Tibial nerve (tissue), 4 donors: ENCODE data around the gene IZUMO4. TPM values are rescaled to one million over a fixed set of nuclear protein-coding genes. Genes with fewer than 3 reads are reported as not detected.
"Not testable (repeated sequence)": the region's sequence is repeated elsewhere in the genome, so short reads cannot be mapped to it uniquely, and the experiment has no call there.

Source experiments
- DNase-seq, 2 donors: peaks; one replicate each; pipeline ENCODE4 v3.0.0-alpha.2; 2019; ENCODE audit warnings: low spot score in 2 of 2
- H3K27ac ChIP-seq, 4 donors: fragments of 200-600 bp; sonication (generic) in 3 of 4; one replicate each; pipeline ENCODE4 v1.5.1; 2017 to 2019; ENCODE audit warnings: mild to moderate bottlenecking in 1 of 4
- H3K27me3 ChIP-seq, 2 donors: fragments of 200-600 bp; sonication (generic) in 1 of 2; one replicate each; pipeline versions ENCODE4 v1.5.1 to v1.6.0; 2017 to 2019
- H3K36me3 ChIP-seq, 3 donors: fragments of 200-600 bp; sonication (generic); one replicate each; pipeline ENCODE4 v1.5.1; 2018 to 2019
- H3K4me1 ChIP-seq, 4 donors: fragments of 200-600 bp; sonication (generic) in 3 of 4; one replicate each; pipeline ENCODE4 v1.5.1; 2017 to 2019
- H3K4me3 ChIP-seq, 4 donors: fragments of 200-600 bp; sonication (generic) in 3 of 4; one replicate each; pipeline ENCODE4 v1.5.1; 2017 to 2019; ENCODE audit warnings: mild to moderate bottlenecking in 1 of 4, moderate library complexity in 1 of 4
- H3K9me3 ChIP-seq, 4 donors: fragments of 200-600 bp; sonication (generic) in 3 of 4; one replicate each; pipeline ENCODE4 v1.5.1; 2017 to 2019
- EP300 ChIP-seq, 2 donors: sonication (generic); formaldehyde crosslinking; IDR thresholded peaks; one replicate each; pipeline ENCODE4 v1.6.1; 2017; ENCODE audit warnings: antibody characterized with exemption in 2 of 2, mild to moderate bottlenecking in 1 of 2
- POLR2A ChIP-seq, 2 donors: fragments of 450-650 bp; IDR thresholded peaks; one replicate each; pipeline ENCODE4 v1.6.1; 2017; ENCODE audit warnings: antibody characterized with exemption in 2 of 2, mild to moderate bottlenecking in 2 of 2, moderate library complexity in 2 of 2
- WGBS, 2 donors: methylation state at CpG; one replicate each; pipeline ENCODE4 v1.1.5; 2018; 5-methylcytosine and 5-hydroxymethylcytosine counted together
- total RNA-seq, 4 donors: library from RNA; depleted of rRNA; stranded (reverse); fragments of >200 nt; gene quantifications; one replicate each; pipeline ENCODE4 v1.1.0, GENCODE V29; 2016
- TF ChIP-seq, protein P1 (sequence below), 5 experiments: fragments of 200-600 bp in 3 of 5; fragments of 450-650 bp in 2 of 5; sonication (generic) in 3 of 5; IDR thresholded peaks; one replicate each; pipeline ENCODE4 v1.5.1; 2016 to 2019; ENCODE audit warnings: antibody characterized with exemption in 5 of 5, mild to moderate bottlenecking in 3 of 5, moderate library complexity in 2 of 5

IZUMO4 gene
- total RNA-seq, 4 donors from 2014 or later, result 28.6 to 46.3 (median 33.2) TPM

DNA sequence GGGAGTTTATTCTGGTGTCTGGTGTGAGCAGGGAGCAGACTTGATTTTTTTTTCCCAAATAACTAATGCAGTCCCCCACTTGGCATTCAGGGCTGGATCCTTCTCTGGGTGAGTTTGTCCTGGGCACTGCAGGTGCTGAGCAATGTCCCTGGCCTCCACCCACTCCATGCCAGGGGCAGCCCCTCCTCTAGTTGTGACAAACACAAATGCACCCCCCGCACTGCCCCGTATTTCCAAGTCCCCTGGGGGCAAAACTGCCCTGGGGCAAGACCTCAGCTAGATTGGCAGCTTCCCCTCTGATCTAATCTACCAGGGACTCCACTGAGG is 7.0 kb upstream of the IZUMO4 start:
- H3K27ac ChIP-seq, result peak overlapping the region in 3 of 4 donors; percentile 68 to 90 (median 71)
- H3K36me3 ChIP-seq, result peaks cover 0 to 32% (median 0%) of the 10 kb centered on the region in 3 donors
- H3K9me3 ChIP-seq, result no peaks in the 10 kb centered on the region
- H3K4me1 ChIP-seq, result peaks cover 0 to 94% (median 59%) of the 10 kb centered on the region in 4 donors
- DNase-seq, result no peak
- H3K27me3 ChIP-seq, result no peaks in the 10 kb centered on the region
- H3K4me3 ChIP-seq, result peak overlapping the region in 1 of 4 donors; percentile 6
- 19 to 31% methylated on average over 2 of the region's 2 CpGs for WGBS, 2 donors
- TF ChIP-seq POLR2A (IDR thresholded peaks at IDR 0.05), result no peak
- no peak for TF ChIP-seq EP300 (IDR thresholded peaks at IDR 0.05)
- TF ChIP-seq, protein P1, sequence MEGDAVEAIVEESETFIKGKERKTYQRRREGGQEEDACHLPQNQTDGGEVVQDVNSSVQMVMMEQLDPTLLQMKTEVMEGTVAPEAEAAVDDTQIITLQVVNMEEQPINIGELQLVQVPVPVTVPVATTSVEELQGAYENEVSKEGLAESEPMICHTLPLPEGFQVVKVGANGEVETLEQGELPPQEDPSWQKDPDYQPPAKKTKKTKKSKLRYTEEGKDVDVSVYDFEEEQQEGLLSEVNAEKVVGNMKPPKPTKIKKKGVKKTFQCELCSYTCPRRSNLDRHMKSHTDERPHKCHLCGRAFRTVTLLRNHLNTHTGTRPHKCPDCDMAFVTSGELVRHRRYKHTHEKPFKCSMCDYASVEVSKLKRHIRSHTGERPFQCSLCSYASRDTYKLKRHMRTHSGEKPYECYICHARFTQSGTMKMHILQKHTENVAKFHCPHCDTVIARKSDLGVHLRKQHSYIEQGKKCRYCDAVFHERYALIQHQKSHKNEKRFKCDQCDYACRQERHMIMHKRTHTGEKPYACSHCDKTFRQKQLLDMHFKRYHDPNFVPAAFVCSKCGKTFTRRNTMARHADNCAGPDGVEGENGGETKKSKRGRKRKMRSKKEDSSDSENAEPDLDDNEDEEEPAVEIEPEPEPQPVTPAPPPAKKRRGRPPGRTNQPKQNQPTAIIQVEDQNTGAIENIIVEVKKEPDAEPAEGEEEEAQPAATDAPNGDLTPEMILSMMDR (IDR thresholded peaks at IDR 0.05), result no peak

DNA sequence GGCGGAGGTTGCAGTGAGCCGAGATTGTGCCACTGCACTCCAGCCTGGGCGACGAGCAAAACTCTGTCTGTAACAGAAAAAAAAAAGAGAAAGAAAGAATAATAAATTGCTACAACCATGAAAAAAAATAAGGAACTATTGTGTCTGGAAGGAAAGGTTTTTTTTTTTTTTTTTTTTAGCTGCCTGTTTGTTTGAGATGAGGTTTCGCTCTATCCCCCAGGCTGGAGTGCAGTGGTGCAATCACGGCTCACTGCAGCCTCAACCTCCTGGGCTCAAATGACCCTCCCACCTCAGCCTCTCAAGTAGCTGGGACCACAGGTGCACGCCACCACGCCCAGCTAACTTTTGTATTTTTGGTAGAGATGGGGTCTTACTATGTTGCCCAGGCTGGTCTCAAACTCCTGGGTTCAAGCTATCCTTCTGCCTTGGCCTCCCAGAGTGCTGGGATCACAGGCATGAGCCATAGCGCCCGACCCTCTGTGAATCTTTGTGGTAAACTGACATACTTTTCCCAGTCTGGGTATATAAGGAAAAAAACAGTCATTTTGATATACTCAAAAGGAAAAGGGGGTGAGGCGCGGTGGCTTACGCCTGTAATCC is 4.7 kb upstream of the IZUMO4 start:
- Histone ChIP-seq H3K4me1 (peaks cover 0 to 84% (median 61%) of the 10 kb centered on the region in 4 donors), H3K36me3 (peaks cover 0 to 24% (median 0%) of the 10 kb centered on the region in 3 donors), H3K27ac (peak overlapping the region in 3 of 4 donors; percentile 71 to 98 (median 90))
- WGBS, 2 donors, result 87 to 90% methylated on average over 13 of the region's 13 CpGs
- not testable (repeated sequence) for H3K27me3 ChIP-seq, H3K9me3 ChIP-seq, H3K4me3 ChIP-seq, DNase-seq

DNA sequence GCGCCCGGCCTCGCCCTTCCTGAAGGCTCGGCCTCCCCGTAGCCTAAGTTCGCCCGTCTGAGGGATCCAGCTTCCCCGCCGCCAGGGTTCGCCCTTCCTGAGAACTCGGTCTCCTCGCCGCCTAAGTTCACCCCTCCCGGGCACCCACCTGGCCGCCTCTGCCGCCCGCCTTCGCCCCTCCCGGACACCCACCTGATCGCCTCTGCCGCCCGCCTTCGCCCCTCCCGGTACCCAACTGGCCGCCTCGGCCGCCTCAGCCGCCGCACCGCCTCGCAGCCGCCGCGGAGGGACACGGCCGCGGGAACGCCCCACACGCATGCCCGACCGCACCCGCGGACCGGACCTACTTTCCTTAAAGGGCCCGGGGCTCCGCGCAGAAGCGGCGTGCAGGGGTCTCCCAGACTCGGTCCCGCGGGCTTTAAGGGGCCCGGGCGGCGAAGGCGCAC is 658 bp upstream of the IZUMO4 start, which contains the start of gene MOB3A:
Gene MOB3A, minus strand, starts transcription at position 293 of the 446 bp plus-strand sequence. CDS start 17,766 bp downstream, outside the sequence.
- Histone ChIP-seq H3K27ac (peak within 1 kb of the TSS; percentile 90 to 98 (median 92)), H3K9me3 (no peaks in the 10 kb centered on the region), H3K4me3 (peak within 1 kb of the TSS; percentile 66 to 93 (median 72)), H3K27me3 (no peaks in the 10 kb centered on the region), H3K4me1 (peaks cover 0 to 74% (median 38%) of the 10 kb centered on the region in 4 donors), H3K36me3 (peaks cover 0 to 33% (median 0%) of the 10 kb centered on the region in 3 donors)
- 1% methylated on average over 16 to 51 of the region's 56 CpGs for WGBS, 2 donors
- DNase-seq, result peak; percentile 73 to 79
- TF ChIP-seq EP300 (IDR thresholded peaks at IDR 0.05) (peak; percentile 41 to 84), POLR2A (IDR thresholded peaks at IDR 0.05) (peak; percentile 72 to 88)
- TF ChIP-seq, protein P1 (IDR thresholded peaks at IDR 0.05), result peak; percentile 46 to 95 (median 69)

DNA sequence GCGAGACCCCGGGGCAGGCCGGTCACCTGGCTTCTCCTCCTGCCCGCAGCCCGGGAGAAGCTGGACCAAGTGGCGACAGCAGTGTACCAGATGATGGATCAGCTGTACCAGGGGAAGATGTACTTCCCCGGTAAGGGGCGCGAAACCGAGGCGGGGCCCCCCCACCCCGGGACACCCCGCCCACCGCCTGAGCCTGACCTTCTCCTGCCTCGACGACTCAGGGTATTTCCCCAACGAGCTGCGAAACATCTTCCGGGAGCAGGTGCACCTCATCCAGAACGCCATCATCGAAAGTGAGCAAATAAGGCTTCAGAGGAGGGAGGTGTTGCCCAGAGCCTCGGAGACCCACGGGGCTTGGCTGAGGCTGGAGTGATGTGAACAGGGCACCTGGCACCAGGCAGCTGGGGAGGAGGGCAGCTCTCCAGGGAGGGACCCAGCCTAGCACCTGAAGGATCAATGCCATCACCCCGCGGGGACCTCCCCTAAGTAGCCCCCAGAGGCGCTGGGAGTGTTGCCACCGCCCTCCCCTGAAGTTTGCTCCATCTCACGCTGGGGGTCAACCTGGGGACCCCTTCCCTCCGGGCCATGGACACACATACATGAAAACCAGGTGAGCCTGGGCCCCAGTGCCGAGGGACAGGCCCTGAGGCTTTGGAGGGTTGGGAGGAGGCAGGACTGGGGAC is 629 bp downstream of the IZUMO4 start:
- H3K4me1 ChIP-seq, result peaks cover 0 to 61% (median 28%) of the 10 kb centered on the region in 4 donors
- DNase-seq, result no peak

DNA sequence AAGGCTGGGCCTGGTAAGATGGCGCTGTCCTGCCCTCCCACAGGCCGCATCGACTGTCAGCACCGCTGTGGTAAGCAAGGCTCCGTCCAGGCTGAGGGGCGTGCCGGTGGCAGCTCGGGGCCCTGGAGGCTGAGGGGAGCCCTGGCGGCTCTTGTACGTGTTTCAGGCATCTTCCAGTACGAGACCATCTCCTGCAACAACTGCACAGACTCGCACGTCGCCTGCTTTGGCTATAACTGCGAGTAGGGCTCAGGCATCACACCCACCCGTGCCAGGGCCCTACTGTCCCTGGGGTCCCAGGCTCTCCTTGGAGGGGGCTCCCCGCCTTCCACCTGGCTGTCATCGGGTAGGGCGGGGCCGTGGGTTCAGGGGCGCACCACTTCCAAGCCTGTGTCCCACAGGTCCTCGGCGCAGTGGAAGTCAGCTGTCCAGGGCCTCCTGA is 1.2 kb downstream of the IZUMO4 start:
- H3K4me1 ChIP-seq, result peaks cover 0 to 57% (median 26%) of the 10 kb centered on the region in 4 donors
- H3K4me3 ChIP-seq, result peak overlapping the region in 1 of 4 donors; percentile 66
- 74 to 83% methylated on average over 23 of the region's 23 CpGs for WGBS, 2 donors
- H3K27ac ChIP-seq, result peak overlapping the region in 3 of 4 donors; percentile 76 to 98 (median 82)
- TF ChIP-seq POLR2A (IDR thresholded peaks at IDR 0.05) (no peak), EP300 (IDR thresholded peaks at IDR 0.05) (no peak)
- TF ChIP-seq, protein P1 (IDR thresholded peaks at IDR 0.05), result no peak
- H3K27me3 ChIP-seq, result no peaks in the 10 kb centered on the region
- peaks cover 0 to 48% (median 6%) of the 10 kb centered on the region in 3 donors for H3K36me3 ChIP-seq
- H3K9me3 ChIP-seq, result no peaks in the 10 kb centered on the region
- no peak for DNase-seq

More for the DNA sequence above, 629 bp downstream of the IZUMO4 start:
- H3K4me3 ChIP-seq, result peak overlapping the region; percentile 34 to 66 (median 50)
- peak overlapping the region; percentile 65 to 98 (median 79) for H3K27ac ChIP-seq
- WGBS, 2 donors, result 24 to 54% methylated on average over 10 to 26 of the region's 30 CpGs
- peaks cover 0 to 46% (median 6%) of the 10 kb centered on the region in 3 donors for H3K36me3 ChIP-seq
- no peaks in the 10 kb centered on the region for H3K27me3 ChIP-seq
- H3K9me3 ChIP-seq, result no peaks in the 10 kb centered on the region
- TF ChIP-seq, protein P1 (IDR thresholded peaks at IDR 0.05), result peak in 1 of 5 experiments; percentile 8
- TF ChIP-seq EP300 (IDR thresholded peaks at IDR 0.05), result no peak
- no peak for TF ChIP-seq POLR2A (IDR thresholded peaks at IDR 0.05)
